ENCODE data around the gene RNF17. TPM values are rescaled to one million over a fixed set of nuclear protein-coding genes. Genes with fewer than 3 reads are reported as not detected.

Gene RNF17
- total and polyA plus RNA-seq, 2 donors (not counting 3 experiments of a cell fraction or from before 2014, with no cell fraction given) = 0.30 TPM; not detected in 1

DNA sequence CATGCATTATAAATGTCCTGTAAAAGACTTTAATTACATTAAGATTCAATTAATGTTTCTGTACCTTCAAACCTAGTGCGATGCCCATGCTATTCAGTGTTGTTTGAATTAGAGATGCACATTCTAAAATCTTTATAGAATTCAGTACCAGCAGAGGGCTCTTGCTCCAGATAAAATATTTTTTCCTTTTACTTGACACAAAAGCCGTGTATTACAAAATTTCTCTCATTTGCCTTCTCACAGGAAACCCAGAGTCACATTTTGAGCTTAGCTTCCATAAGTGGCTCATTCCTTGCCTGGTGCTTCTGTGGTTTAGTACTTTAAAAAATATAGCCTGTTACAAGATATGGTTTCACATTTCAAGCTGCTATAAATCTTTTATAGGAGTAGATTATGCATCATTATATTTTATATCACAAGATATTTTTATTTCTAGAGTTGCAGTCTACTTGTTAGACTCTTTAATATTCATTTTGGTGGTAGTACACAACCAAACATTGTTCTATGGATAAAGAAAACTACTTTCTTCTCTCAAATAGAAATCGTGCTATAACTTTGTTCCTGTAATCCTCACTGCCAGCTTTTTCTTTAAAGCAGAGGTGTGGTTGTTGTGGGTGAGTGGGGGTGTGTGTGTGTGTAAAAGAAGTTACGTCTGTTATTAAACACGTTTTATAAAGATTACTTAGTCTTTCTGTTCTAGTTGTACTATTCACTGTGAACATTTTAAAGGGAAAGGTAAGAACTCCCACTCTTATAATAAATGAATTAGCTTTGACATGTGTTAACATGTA, 101.4 kb downstream of the RNF17 start:
- DNase-seq (ENCODE audit: low read depth, low spot score) (no peak), FAIRE-seq (no peak)
- Histone ChIP-seq H3K4me1 (ENCODE audit: control insufficient read depth, extremely low read depth, insufficient read depth, low read length) (no peaks in the 10 kb centered on the region), H3K9ac (replicated peaks; ENCODE audit: extremely low read depth, insufficient read depth, low read length) (no peak overlapping the region), H3K79me2 (ENCODE audit: control insufficient read depth, insufficient read depth, low read length) (no peaks in the 10 kb centered on the region), H3K9me1 (replicated peaks; ENCODE audit: control insufficient read depth, extremely low read depth, insufficient read depth, low read length) (no peaks in the 10 kb centered on the region), H3K27me3 (ENCODE audit: control insufficient read depth in 2 of 2, insufficient read depth in 2 of 2, low read length in 2 of 2) (peaks cover 8 to 40% of the 10 kb centered on the region in 2 experiments), H2AFZ (ENCODE audit: low read depth, low read length) (no peak overlapping the region), H3K4me2 (ENCODE audit: insufficient read depth, low read length) (no peak overlapping the region), H3K27ac (ENCODE audit: insufficient read depth, low read depth, low read length) (no peak overlapping the region), H3K36me3 (ENCODE audit: control insufficient read depth in 2 of 2, extremely low read depth in 1 of 2, insufficient read depth in 2 of 2, low read length in 2 of 2) (no peaks in the 10 kb centered on the region), H3K4me3 (replicated peaks in 1 of 3; ENCODE audit: insufficient read depth in 1 of 3, low read depth in 1 of 3, low read length in 3 of 3) (no peak overlapping the region), H4K20me1 (replicated peaks; ENCODE audit: control insufficient read depth, extremely low read depth, insufficient read depth, low read length) (no peaks in the 10 kb centered on the region), H3K9me3 (replicated peaks; ENCODE audit: control insufficient read depth, insufficient read depth, low read length) (no peaks in the 10 kb centered on the region)
- no peak for TF ChIP-seq JUN (IDR thresholded peaks at IDR 0.05; ENCODE audit: borderline replicate concordance, insufficient read depth, insufficient read length, low read depth)
- TF ChIP-seq MYC (IDR thresholded peaks at IDR 0.05; ENCODE audit: low read depth, low read length) = no peak
- no peak for TF ChIP-seq POLR2A (IDR thresholded peaks at IDR 0.05; ENCODE audit: low read depth, low read length)
- TF ChIP-seq CTCF (IDR thresholded peaks at IDR 0.05; ENCODE audit: extremely low read depth in 1 of 2, insufficient read depth in 1 of 2, low read depth in 1 of 2, low read length in 2 of 2) = peak in 1 of 2 donors; percentile 13
- TF ChIP-seq GATA2 (IDR thresholded peaks at IDR 0.05; ENCODE audit: insufficient read depth, insufficient read length, low read depth, low read length) = no peak
- no peak for TF ChIP-seq MAX (IDR thresholded peaks at IDR 0.05; ENCODE audit: insufficient read depth, insufficient read length)
- no peak for TF ChIP-seq EZH2 (IDR thresholded peaks at IDR 0.05; ENCODE audit: borderline replicate concordance, low read depth, low read length, severe bottlenecking)
- TF ChIP-seq POLR2AphosphoS5 (IDR thresholded peaks at IDR 0.05; ENCODE audit: insufficient read depth, low read depth, low read length) = no peak
- intact Hi-C loops (cut with micrococcal nuclease) (loop anchor here (5.0 kb wide), 1 partner anchor 102 kb away; no protein-coding TSS in a partner anchor), dilution Hi-C loops (cut with MboI; ENCODE audit: extremely low pct_ligation_motif_present, low sequenced_read_pairs) (no loop called here)
- BruUV-seq (replicated peaks) = no TSS peak
- ChIA-PET CTCF (interaction anchor here (1.4 to 2.5 kb wide), 5 partner anchors 17 to 130 kb away, joined by 3 to 22 read pairs (median 6); no protein-coding TSS in a partner anchor), POLR2A (no interaction called here)

Measured in endothelial cell of umbilical vein (primary cell).